Suprapubic skin (tissue), 4 donors: ENCODE measurements around the gene ACP6.

Experiments used
- EP300 ChIP-seq: sonication (generic); formaldehyde crosslinking; IDR thresholded peaks from one replicate; pipeline ENCODE4 v1.6.1; 2017; ENCODE audit warnings: antibody characterized with exemption
- POLR2A ChIP-seq, 2 donors: fragments of 450-650 bp; IDR thresholded peaks; one replicate each; pipeline ENCODE4 v1.6.1; 2017; ENCODE audit warnings: antibody characterized with exemption in 2 of 2, mild to moderate bottlenecking in 2 of 2, moderate library complexity in 2 of 2
- POLR2AphosphoS5 ChIP-seq, 3 donors: sonication (generic); formaldehyde crosslinking; IDR thresholded peaks; one replicate each; pipeline ENCODE4 v1.6.1; 2017; ENCODE audit warnings: antibody characterized with exemption in 3 of 3
- TF ChIP-seq, protein P1 (sequence below), 2 donors: fragments of 200-600 bp in 1 of 2; fragments of 450-650 bp in 1 of 2; sonication (generic) in 1 of 2; IDR thresholded peaks; one replicate each; pipeline ENCODE4 v1.5.1; 2016 to 2019; ENCODE audit warnings: antibody characterized with exemption in 2 of 2, mild to moderate bottlenecking in 1 of 2, moderate library complexity in 1 of 2

DNA sequence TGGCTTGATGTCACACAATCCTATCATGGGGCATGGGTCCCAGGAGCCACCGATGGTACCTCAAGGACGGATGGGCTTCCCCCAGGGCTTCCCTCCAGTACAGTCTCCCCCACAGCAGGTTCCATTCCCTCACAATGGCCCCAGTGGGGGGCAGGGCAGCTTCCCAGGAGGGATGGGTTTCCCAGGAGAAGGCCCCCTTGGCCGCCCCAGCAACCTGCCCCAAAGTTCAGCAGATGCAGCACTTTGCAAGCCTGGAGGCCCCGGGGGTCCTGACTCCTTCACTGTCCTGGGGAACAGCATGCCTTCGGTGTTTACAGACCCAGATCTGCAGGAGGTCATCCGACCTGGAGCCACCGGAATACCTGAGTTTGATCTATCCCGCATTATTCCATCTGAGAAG is 46.3 kb downstream of the ACP6 start:
- TF ChIP-seq, protein P1, sequence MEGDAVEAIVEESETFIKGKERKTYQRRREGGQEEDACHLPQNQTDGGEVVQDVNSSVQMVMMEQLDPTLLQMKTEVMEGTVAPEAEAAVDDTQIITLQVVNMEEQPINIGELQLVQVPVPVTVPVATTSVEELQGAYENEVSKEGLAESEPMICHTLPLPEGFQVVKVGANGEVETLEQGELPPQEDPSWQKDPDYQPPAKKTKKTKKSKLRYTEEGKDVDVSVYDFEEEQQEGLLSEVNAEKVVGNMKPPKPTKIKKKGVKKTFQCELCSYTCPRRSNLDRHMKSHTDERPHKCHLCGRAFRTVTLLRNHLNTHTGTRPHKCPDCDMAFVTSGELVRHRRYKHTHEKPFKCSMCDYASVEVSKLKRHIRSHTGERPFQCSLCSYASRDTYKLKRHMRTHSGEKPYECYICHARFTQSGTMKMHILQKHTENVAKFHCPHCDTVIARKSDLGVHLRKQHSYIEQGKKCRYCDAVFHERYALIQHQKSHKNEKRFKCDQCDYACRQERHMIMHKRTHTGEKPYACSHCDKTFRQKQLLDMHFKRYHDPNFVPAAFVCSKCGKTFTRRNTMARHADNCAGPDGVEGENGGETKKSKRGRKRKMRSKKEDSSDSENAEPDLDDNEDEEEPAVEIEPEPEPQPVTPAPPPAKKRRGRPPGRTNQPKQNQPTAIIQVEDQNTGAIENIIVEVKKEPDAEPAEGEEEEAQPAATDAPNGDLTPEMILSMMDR (IDR thresholded peaks at IDR 0.05) = no peak
- TF ChIP-seq POLR2A (IDR thresholded peaks at IDR 0.05) (no peak), POLR2AphosphoS5 (IDR thresholded peaks at IDR 0.05) (no peak), EP300 (no peak)
